OCI-LY3 (cell line): ENCODE data around the gene SRD5A1.

Experiments
- H2AFZ ChIP-seq: fragments of 200-600, 300-600 bp; shearing (Covaris generic); 2 replicates; pipeline ENCODE4 v1.6.0; 2014; ENCODE audit warnings: antibody characterized with exemption, low read depth, low read length
- H3K27ac ChIP-seq: fragments of 200-600, 300-600 bp; sonication (generic); 2 replicates; pipeline ENCODE4 v1.5.1; 2014; ENCODE audit warnings: mild to moderate bottlenecking, low read length, moderate library complexity, mixed read lengths
- H3K27me3 ChIP-seq: fragments of 200-600, 300-600 bp; sonication (generic); 2 replicates; pipeline ENCODE4 v1.6.1; 2014; ENCODE audit warnings: low read depth, low read length, mixed read lengths
- H3K36me3 ChIP-seq: fragments of 200-600, 300-600 bp; sonication (generic); replicated peaks from 2 replicates; pipeline ENCODE3; 2014; ENCODE audit warnings: low read depth, low read length, mixed read lengths
- H3K4me1 ChIP-seq: fragments of 300-600, 200-600 bp; sonication (generic); 2 replicates; pipeline ENCODE4 v1.6.1; 2014; ENCODE audit warnings: low read length, mixed read lengths
- H3K4me2 ChIP-seq: fragments of 200-600, 300-600 bp; sonication (generic); 2 replicates; pipeline ENCODE4 v1.6.1; 2014; ENCODE audit warnings: low read length, mixed read lengths
- H3K4me3 ChIP-seq: fragments of 300-600, 200-600 bp; sonication (generic); 2 replicates; pipeline ENCODE4 v1.5.1; 2014; ENCODE audit warnings: antibody characterized with exemption, mild to moderate bottlenecking, low read length, moderate library complexity
- H3K79me2 ChIP-seq: fragments of 300-600, 200-600 bp; shearing (Covaris generic); 2 replicates; pipeline ENCODE4 v1.6.1; 2014; ENCODE audit warnings: mild to moderate bottlenecking, low read length, mixed read lengths
- H3K9ac ChIP-seq: fragments of 300-600, 200-600 bp; shearing (Covaris generic); 2 replicates; pipeline ENCODE4 v1.6.0; 2014; ENCODE audit warnings: mild to moderate bottlenecking, low read length, moderate library complexity
- H3K9me3 ChIP-seq: fragments of 200-600, 300-600 bp; shearing (Covaris generic); 2 replicates; pipeline ENCODE4 v1.6.1; 2014; ENCODE audit warnings: low read length, mixed read lengths; ENCODE audit not compliant: insufficient read depth
- H4K20me1 ChIP-seq: fragments of 200-600, 300-600 bp; sonication (generic); 2 replicates; pipeline ENCODE4 v1.6.1; 2016; ENCODE audit warnings: low read length, mixed read lengths; ENCODE audit not compliant: insufficient read depth
- EZH2phosphoT487 ChIP-seq: fragments of 200-600 bp; shearing (Covaris generic); IDR thresholded peaks from 2 replicates; pipeline ENCODE4 v1.6.1; 2018; ENCODE audit warnings: antibody characterized with exemption, mixed run types, low read depth
- TF ChIP-seq, protein P1 (sequence below): fragments of 200-600, 300-600 bp; sonication (generic); IDR thresholded peaks from 2 replicates; pipeline ENCODE4 v1.5.1; 2014; ENCODE audit warnings: antibody characterized with exemption, low read length, low read depth

SRD5A1 gene, protein sequence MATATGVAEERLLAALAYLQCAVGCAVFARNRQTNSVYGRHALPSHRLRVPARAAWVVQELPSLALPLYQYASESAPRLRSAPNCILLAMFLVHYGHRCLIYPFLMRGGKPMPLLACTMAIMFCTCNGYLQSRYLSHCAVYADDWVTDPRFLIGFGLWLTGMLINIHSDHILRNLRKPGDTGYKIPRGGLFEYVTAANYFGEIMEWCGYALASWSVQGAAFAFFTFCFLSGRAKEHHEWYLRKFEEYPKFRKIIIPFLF

DNA sequence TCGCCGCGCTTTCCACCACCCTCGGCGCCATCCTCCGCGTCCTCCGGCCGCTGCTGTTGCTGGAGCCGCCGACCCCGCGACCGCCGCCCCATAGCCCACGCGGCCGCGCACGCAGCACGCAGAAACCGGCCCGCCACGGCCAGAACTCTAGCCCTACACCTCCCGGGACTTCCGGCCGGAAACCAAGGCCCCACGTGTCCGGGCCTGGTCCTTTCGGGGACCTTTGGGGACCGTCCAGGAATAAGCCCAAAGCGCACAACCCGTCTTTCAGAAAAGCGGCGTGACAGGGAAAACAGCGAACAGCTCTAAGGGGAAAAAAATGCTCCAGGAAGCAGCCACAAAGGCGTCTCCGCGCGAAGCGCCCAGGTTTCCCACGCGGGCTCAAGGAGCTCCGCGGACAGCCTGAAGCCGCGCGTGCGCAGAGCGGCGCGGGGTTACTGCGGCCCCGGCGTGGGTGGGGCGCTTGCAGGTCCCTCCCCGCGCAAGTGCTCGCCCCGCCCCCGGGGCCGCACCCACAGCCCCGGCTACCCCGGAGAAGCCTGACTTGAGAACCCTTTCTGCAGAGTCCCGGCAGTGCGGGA lies at the start of gene SRD5A1, which contains the start of gene NSUN2:
Gene SRD5A1, plus strand, starts transcription at position 553 of the 581 bp plus-strand sequence. CDS start 137 bp downstream, outside the sequence.
Gene NSUN2, minus strand, starts transcription at position 157 of the 581 bp plus-strand sequence. Its CDS starts 65 bp downstream, at position 92.
- no peaks in the 10 kb centered on the region for H3K27me3 ChIP-seq
- peak within 1 kb of the TSS; percentile 46 for H2AFZ ChIP-seq
- H3K4me3 ChIP-seq: peak within 1 kb of the TSS; percentile 100
- 0 out of 2 replicates have a peak, but pooled peaks cover 3% of the 10 kb centered on the region for H4K20me1 ChIP-seq
- H3K36me3 ChIP-seq: peaks cover 20% of the 10 kb centered on the region
- H3K9me3 ChIP-seq: no peaks in the 10 kb centered on the region
- peak within 1 kb of the TSS; percentile 78 for H3K4me2 ChIP-seq
- H3K9ac ChIP-seq: peak within 1 kb of the TSS; percentile 94
- H3K79me2 ChIP-seq: peaks cover 68% of the 10 kb centered on the region
- TF ChIP-seq, protein P1, sequence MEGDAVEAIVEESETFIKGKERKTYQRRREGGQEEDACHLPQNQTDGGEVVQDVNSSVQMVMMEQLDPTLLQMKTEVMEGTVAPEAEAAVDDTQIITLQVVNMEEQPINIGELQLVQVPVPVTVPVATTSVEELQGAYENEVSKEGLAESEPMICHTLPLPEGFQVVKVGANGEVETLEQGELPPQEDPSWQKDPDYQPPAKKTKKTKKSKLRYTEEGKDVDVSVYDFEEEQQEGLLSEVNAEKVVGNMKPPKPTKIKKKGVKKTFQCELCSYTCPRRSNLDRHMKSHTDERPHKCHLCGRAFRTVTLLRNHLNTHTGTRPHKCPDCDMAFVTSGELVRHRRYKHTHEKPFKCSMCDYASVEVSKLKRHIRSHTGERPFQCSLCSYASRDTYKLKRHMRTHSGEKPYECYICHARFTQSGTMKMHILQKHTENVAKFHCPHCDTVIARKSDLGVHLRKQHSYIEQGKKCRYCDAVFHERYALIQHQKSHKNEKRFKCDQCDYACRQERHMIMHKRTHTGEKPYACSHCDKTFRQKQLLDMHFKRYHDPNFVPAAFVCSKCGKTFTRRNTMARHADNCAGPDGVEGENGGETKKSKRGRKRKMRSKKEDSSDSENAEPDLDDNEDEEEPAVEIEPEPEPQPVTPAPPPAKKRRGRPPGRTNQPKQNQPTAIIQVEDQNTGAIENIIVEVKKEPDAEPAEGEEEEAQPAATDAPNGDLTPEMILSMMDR: no peak
- no peak for TF ChIP-seq EZH2phosphoT487
- peak within 1 kb of the TSS; percentile 72 for H3K27ac ChIP-seq
- peaks cover 15% of the 10 kb centered on the region for H3K4me1 ChIP-seq

DNA sequence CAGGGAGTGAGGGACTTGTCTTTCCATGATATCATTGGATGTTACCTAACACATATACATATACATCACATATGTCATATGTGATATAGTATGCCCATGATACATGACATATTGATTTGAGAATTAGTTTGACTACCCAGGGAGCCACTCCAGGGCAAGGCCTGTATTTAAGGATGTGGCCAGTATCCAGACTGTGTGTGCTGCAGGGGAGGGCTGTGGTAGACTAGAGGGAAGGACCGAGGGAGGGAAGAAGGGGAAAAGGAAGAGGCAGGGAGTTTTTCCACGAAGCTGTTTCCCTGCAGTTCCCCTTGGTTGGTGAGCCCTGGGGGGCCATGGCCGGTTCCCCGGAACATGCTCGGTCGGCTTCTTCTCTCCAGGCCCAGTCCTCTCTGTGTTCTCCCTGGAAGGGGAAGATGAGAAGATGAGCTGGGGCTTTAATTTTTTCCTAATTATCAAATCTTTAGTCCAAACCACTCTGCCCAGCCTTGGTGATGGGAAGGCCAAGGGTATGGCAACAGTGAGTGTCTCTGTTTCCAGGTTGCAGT lies 49.1 kb upstream of the SRD5A1 start:
- H3K4me2 ChIP-seq: no peak overlapping the region
- no peak overlapping the region for H3K27ac ChIP-seq
- no peak overlapping the region for H3K4me3 ChIP-seq
- H3K4me1 ChIP-seq: no peaks in the 10 kb centered on the region
- H2AFZ ChIP-seq: no peak overlapping the region
- no peak for TF ChIP-seq EZH2phosphoT487
- TF ChIP-seq, protein P1: no peak
- H3K36me3 ChIP-seq: no peaks in the 10 kb centered on the region
- no peaks in the 10 kb centered on the region for H3K27me3 ChIP-seq
- H3K9me3 ChIP-seq: no peaks in the 10 kb centered on the region
- no peaks in the 10 kb centered on the region for H3K79me2 ChIP-seq
- no peaks in the 10 kb centered on the region for H4K20me1 ChIP-seq
- no peak overlapping the region for H3K9ac ChIP-seq

DNA sequence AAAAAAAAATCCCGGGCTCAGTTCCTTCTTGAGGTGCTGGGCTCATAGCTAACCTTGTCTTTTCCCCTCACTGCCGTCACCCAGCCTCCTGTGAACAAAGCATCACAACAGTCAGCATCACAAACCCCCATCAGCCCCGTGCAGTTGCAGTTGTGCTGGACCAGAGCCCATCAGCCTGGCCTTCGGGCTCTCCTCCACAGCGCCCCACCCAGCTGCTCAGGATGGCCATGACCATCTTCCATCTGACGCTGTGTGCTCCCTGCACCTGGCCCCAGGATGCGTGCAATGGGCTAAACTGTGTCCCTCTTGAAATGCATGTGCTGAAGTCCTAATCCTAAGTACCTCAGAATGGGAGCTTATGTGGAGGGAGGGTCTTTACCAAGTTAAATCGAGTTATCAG lies 48.5 kb upstream of the SRD5A1 start:
- no peaks in the 10 kb centered on the region for H3K4me1 ChIP-seq
- H4K20me1 ChIP-seq: no peaks in the 10 kb centered on the region
- no peaks in the 10 kb centered on the region for H3K27me3 ChIP-seq

DNA sequence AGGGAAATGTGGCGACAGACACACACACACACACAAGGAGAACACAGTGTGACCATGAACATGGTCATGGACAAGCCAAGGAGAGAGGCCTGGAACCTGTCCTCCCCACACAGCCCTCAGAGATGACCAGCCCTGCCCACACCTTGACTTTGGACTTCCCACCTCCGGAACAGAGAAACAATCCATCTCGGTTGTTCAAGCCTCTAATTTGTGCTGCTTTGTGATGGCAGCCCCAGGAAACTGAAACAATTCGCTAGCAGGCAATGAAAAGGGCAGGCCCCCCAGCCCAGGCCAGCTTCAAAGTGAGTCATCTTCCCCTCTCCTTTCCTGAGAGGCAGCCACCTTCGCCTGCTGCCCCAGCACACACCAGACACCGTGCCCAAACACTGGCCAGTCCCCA lies 48.1 kb upstream of the SRD5A1 start:
- Histone ChIP-seq H3K4me1 (no peaks in the 10 kb centered on the region), H3K27me3 (no peaks in the 10 kb centered on the region), H4K20me1 (no peaks in the 10 kb centered on the region), H3K4me2 (no peak overlapping the region), H3K36me3 (no peaks in the 10 kb centered on the region), H3K9me3 (no peaks in the 10 kb centered on the region), H3K4me3 (no peak overlapping the region), H3K9ac (no peak overlapping the region), H2AFZ (no peak overlapping the region), H3K27ac (no peak overlapping the region), H3K79me2 (no peaks in the 10 kb centered on the region)
- TF ChIP-seq, protein P1: no peak
- no peak for TF ChIP-seq EZH2phosphoT487

More for the DNA sequence above, 48.5 kb upstream of the SRD5A1 start:
- H3K4me2 ChIP-seq: no peak overlapping the region
- H3K27ac ChIP-seq: no peak overlapping the region
- H3K79me2 ChIP-seq: no peaks in the 10 kb centered on the region
- no peak for TF ChIP-seq EZH2phosphoT487
- TF ChIP-seq, protein P1: no peak
- no peaks in the 10 kb centered on the region for H3K36me3 ChIP-seq
- H2AFZ ChIP-seq: no peak overlapping the region
- H3K9ac ChIP-seq: no peak overlapping the region
- H3K4me3 ChIP-seq: no peak overlapping the region
- no peaks in the 10 kb centered on the region for H3K9me3 ChIP-seq
